NCI-H2107 treated with DMSO at 0.1 percent for 48 hours (cell line): ENCODE data around the gene GTF3C1.

Experiments used
- DNase-seq: peaks from one replicate; lab custom pipeline; 2025; ENCODE audit not compliant: unreplicated experiment; lab: John Stamatoyannopoulos, UW

GTF3C1 gene

GRCh38 chr16:27430512-27430911 is 119.2 kb downstream of the GTF3C1 start:
- no peak for DNase-seq

DNA sequence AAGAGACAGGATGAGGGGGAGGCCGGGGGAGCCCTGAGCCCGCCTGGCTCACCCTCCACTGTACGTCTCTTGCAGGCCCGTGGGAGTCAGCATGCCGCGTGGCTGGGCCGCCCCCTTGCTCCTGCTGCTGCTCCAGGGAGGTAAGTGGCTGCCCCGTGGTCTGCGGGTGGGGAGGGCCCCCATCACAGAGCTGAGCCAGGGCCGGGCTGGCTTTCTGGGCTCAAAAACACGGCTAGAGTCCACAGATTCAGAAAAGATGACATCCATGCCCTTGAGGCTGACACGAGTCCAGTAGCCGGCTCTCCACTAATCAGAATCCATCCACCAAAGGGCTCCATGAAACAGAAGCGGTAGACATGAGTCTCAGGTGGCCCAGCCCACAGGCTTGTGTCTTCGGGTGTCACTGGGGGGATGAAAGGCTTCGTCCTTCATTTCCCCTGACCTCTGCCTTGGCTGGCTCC is 119.7 kb downstream of the GTF3C1 start:
- DNase-seq: no peak

DNA sequence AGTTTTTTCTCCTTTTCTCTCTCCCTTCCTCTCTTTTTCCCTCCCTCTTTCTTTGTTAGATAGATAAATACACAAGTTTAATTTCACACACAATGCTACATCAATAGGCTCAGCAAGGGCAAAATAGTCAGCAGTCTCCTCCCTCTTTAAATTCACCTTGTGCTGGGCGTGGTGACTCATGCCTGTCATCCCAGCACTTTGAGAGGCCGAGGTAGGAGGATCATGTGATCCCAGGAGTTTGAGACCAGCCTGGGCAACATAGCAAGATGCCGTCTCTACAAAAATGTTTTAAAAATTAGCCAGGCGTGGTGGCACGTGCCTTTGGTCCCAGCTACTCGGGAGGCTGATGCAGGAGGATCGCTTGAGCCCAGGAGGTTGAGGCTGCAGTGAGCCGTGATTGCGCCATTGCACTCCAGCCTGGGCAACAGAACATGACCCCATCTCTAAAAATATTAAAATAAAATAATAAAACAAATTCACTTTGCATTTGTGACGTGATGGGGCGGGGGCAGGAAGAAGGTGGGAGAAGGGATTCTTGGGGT is 120.3 kb downstream of the GTF3C1 start:
- no peak for DNase-seq

- no peak for DNase-seq
Observed at GRCh38 chr16:27428026-27428785, 121.5 kb downstream of the GTF3C1 start.

GRCh38 chr16:27427538-27427937 is 122.2 kb downstream of the GTF3C1 start:
- DNase-seq: no peak

GRCh38 chr16:27426423-27427408 is 123.0 kb downstream of the GTF3C1 start:
- DNase-seq: no peak

- DNase-seq: no peak
Observed at GRCh38 chr16:27425961-27426360, 123.8 kb downstream of the GTF3C1 start.

DNA sequence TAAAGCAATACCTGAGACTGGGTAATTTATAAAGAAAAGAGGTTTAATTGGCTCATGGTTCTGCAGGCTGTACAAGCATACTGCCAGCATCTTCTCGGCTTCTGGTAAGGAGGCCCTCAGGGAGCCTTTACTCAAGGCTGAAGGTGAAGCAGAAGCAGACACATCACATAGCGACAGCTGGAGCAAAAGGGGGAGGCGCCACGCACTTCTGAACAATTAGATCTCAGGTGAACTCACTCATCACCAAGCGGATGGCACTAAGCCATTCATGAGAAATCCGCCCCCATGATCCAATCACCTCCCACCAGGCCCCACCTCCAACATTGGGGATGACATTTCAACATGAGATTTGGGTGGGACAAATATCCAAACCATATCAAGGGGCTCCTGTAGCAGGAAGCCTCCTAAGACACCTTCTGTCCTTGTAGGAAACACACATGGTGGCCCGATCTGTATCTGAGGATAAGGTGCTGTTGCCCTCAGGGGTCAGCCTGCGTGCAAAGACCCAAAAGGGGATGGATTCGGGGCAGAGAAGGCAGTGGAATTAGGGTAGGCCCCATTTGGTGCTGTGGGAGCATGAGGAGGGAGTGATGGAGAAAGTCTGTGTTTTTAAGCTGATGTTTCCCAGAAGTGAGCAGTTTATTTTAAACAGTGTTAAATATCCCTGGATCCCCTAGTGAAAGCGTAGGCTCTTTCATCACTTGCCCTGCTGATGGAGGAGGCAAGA is 124.8 kb downstream of the GTF3C1 start:
- no peak for DNase-seq

DNA sequence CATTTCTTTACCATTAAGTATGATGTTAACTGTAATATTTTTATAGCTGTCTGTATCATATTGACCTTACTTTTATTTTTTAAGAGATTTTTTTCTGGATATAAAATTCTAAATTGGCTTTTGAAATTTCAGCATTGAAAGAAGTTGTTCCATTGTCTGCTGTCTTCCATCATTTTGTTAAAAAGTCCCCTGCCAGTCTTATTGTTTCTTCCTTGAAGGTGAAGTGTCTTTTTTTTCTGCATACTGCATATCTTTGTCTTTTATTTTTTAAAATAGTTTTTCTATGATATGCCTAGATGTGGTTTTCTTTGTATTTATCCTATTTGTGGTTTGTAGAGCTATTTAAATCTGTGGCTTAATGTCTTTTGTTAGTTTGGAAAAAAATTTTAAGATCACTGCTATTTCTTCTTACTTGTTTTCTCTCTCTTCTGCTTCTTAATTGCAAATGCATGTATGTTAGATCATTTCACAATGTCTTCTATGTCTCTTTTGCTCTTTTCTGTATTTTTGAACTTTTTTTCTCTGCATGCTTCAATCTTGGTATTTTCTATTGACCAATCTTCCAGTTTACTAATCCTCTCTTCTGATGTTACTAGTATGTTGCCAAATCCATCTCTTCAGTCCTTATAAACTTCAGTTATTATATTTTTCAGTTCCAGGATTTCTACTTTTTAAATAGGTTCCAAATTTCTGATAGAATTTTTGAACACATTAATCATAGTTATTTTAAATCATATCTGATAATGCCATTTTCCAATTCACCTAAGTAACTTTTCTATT is 127.6 kb downstream of the GTF3C1 start:
- DNase-seq: no peak

DNA sequence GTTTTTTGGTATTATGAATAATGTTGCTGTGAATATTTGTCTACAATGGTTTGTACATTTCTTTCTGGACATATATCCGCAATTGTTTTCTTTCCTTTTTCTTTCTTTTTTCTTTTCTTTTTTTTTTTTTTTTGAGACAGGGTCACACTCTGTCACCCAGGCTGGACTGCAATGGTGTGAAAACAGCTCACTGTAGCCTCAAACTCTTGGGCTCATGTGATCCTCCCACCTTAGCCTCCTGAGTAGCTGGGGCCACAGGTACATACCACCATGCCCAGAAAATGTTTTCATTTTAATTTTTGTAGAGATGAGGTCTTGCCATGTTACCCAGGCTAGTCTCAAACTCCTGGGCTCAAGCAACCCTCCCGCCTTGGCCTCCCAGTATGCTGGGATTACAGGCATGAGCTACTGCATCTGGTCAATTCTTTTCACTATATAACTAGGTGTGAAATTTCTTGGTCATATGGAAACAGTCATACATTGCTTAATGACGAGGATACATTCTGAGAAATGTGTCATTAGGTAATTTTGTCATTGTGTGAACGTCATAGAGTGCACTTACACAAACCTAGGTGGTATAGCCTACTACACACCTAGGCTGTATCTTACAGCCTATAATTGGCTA is 132.6 kb downstream of the GTF3C1 start:
- no peak for DNase-seq

DNA sequence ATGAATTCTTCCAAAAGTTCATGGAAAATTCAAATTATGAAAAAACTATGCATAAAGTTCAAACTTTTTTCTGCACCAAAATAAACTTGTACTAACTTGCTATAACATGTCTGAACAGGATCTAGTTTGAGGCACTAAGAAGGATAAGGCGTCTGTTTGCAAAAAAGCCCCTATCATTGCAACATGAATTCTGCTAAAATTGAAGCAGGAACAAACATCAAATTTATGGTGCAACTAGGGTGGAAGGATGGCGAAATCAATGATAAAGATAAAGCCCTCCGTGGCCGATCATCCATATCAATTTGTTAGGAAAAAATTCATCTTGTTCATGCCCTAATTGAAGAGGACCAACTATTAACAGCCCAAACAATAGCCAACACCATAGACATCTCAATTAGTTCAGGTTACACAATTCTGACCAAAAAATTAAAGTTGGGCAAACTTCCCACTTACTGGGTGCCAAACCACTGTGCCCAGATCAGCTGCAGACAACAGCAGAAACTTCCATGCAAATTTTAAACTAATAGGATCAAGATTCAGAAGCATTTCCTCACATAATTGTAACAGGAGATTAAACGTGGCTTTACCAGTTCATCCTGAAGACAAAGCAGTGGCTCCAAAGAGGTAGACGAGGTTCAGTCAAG is 134.8 kb downstream of the GTF3C1 start:
- DNase-seq: no peak

GRCh38 chr16:27413956-27414355 is 135.8 kb downstream of the GTF3C1 start:
- DNase-seq: no peak

DNA sequence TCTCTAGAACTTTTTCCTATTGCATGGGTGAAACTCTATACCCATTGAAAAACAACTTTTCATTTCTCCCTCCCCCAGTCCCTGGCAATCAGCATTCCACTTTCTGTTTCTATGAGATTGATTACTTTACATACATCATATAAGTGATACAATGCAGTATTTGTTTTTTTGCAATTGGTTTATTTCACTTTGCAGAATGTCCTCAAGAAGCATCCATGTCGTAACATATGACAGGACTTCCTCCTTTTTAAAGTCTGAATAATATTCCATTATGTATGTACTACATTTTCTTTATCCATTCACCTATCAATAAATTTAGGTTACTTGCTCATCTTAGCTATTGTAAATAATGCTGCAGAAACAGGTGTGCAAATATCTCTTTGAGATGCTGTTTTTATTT is 139.0 kb downstream of the GTF3C1 start:
- no peak for DNase-seq
